SK-N-SH (cell line): Measurements from ENCODE around the gene STYXL2. TPM values are rescaled to one million over a fixed set of nuclear protein-coding genes. Genes with fewer than 3 reads are reported as not detected.

Source experiments
- CTCF ChIA-PET: fragments of 300-600, 350-600 bp; formaldehyde crosslinking; extraction: SDS; loops from one replicate; lab custom pipeline; 2021; lab: Yijun Ruan, JAX
- POLR2A ChIA-PET: fragments of 350-600 bp; sonication (Branson Sonifier 250); formaldehyde crosslinking; extraction: SDS; loops from one replicate; lab custom pipeline; 2020; ENCODE audit warnings: antibody characterized with exemption, inconsistent platforms; lab: Yijun Ruan, JAX
- DNase-seq: peaks from one replicate; pipeline ENCODE4 v3.0.0; 2012
- H2AFZ ChIP-seq: fragments of 200-600 bp; sonication (generic); 2 replicates; pipeline ENCODE4 v1.8.1; 2016; ENCODE audit warnings: antibody characterized with exemption, mild to moderate bottlenecking, low read depth
- H3F3A ChIP-seq: fragments of 200-600 bp; sonication (generic); replicated peaks from 2 replicates; pipeline ENCODE3; 2016; ENCODE audit warnings: antibody characterized with exemption, mild to moderate bottlenecking; ENCODE audit not compliant: insufficient read depth
- H3K27ac ChIP-seq, 2 experiments: fragments of 200-500 bp in 1 of 2; fragments of 200-600 bp in 1 of 2; sonication (Bioruptor generic) in 1 of 2; sonication (generic), shearing (Covaris generic) in 1 of 2; 2 replicates each; pipeline versions ENCODE4 v1.5.1 to v1.6.1; 2014 to 2016; ENCODE audit warnings: low read depth in 2 of 2, inconsistent platforms in 1 of 2, low read length in 1 of 2, mild to moderate bottlenecking in 1 of 2, mixed read lengths in 1 of 2
- H3K27me3 ChIP-seq: fragments of 200-600 bp; sonication (generic), shearing (Covaris generic); 2 replicates; pipeline ENCODE4 v1.6.1; 2016; ENCODE audit warnings: mixed run types; ENCODE audit not compliant: insufficient read depth
- H3K36me3 ChIP-seq, 2 experiments: fragments of 200-500 bp in 1 of 2; fragments of 200-600 bp in 1 of 2; sonication (Bioruptor generic) in 1 of 2; sonication (generic) in 1 of 2; replicated peaks in 1 of 2; 2 replicates each; pipeline versions ENCODE3 to v1.5.1; 2014 to 2016; ENCODE audit warnings: low read length in 1 of 2, mild to moderate bottlenecking in 1 of 2; ENCODE audit not compliant: insufficient read depth in 2 of 2, control insufficient read depth in 1 of 2
- H3K4me1 ChIP-seq, 2 experiments: fragments of 200-500 bp in 1 of 2; fragments of 200-600 bp in 1 of 2; sonication (Bioruptor generic) in 1 of 2; sonication (generic), shearing (Covaris generic) in 1 of 2; 2 replicates each; pipeline versions ENCODE4 v1.5.1 to v1.6.1; 2014 to 2016; ENCODE audit warnings: low read depth in 1 of 2, low read length in 1 of 2, mixed run types in 1 of 2; ENCODE audit not compliant: insufficient read depth in 2 of 2, control insufficient read depth in 1 of 2
- H3K4me2 ChIP-seq: fragments of 200-600 bp; sonication (generic), shearing (Covaris generic); 2 replicates; pipeline ENCODE4 v1.6.1; 2017; ENCODE audit warnings: mixed run types
- H3K4me3 ChIP-seq, 2 experiments: fragments of 200-500 bp in 1 of 2; fragments of 200-600 bp in 1 of 2; sonication (Bioruptor generic) in 1 of 2; sonication (generic), shearing (Covaris generic) in 1 of 2; 2 replicates each; pipeline versions ENCODE4 v1.5.1 to v1.8.1; 2014 to 2016; ENCODE audit warnings: low read depth in 2 of 2, inconsistent platforms in 1 of 2, low read length in 1 of 2, mild to moderate bottlenecking in 1 of 2, mixed read lengths in 1 of 2, moderate library complexity in 1 of 2
- H3K79me2 ChIP-seq: fragments of 200-600 bp; sonication (generic); 2 replicates; pipeline ENCODE4 v1.8.1; 2017; ENCODE audit warnings: mild to moderate bottlenecking; ENCODE audit not compliant: insufficient read depth
- H3K9ac ChIP-seq: fragments of 200-600 bp; sonication (generic); 2 replicates; pipeline ENCODE4 v1.6.1; 2017; ENCODE audit warnings: mixed run types
- H3K9me2 ChIP-seq: fragments of 200-600 bp; sonication (generic); 2 replicates; pipeline ENCODE4 v1.6.1; 2017; ENCODE audit warnings: mixed run types
- H3K9me3 ChIP-seq: fragments of 200-600 bp; sonication (generic); 2 replicates; pipeline ENCODE4 v1.6.1; 2017; ENCODE audit warnings: mixed run types, mild to moderate bottlenecking, moderate library complexity
- H4K20me1 ChIP-seq: fragments of 200-600 bp; sonication (generic); 2 replicates; pipeline ENCODE4 v1.6.1; 2017; ENCODE audit warnings: mild to moderate bottlenecking, mixed run types; ENCODE audit not compliant: insufficient read depth
- CTCF ChIP-seq: fragments of 200-600 bp; sonication (generic); IDR thresholded peaks from 2 replicates; pipeline ENCODE4 v1.6.1; 2017; ENCODE audit warnings: antibody characterized with exemption, mild to moderate bottlenecking, moderate library complexity
- ELF1 ChIP-seq: IDR thresholded peaks from 2 replicates; pipeline ENCODE4 v1.4.0; 2012
- EP300 ChIP-seq, 2 experiments: IDR thresholded peaks; 2 replicates each; pipeline versions ENCODE4 v1.4.0 to v1.6.1; 2012; ENCODE audit warnings: borderline replicate concordance in 1 of 2, low read depth in 1 of 2, low read length in 1 of 2
- EZH2phosphoT487 ChIP-seq: fragments of 200-600 bp; sonication (generic); IDR thresholded peaks from 2 replicates; pipeline ENCODE4 v1.6.1; 2017; ENCODE audit warnings: low read depth, mixed run types, mild to moderate bottlenecking, antibody characterized with exemption, moderate library complexity, borderline replicate concordance
- FOSL2 ChIP-seq: IDR thresholded peaks from 2 replicates; pipeline ENCODE4 v1.4.0; 2012; ENCODE audit warnings: low read depth, mild to moderate bottlenecking, moderate library complexity, borderline replicate concordance
- FOXJ3 ChIP-seq: sonication (generic); formaldehyde crosslinking; IDR thresholded peaks from 2 replicates; pipeline ENCODE4 v1.5.1; 2020; ENCODE audit warnings: mild to moderate bottlenecking, missing genetic modification reagents
- JUND ChIP-seq: IDR thresholded peaks from 2 replicates; pipeline ENCODE4 v1.4.0; 2012
- MEF2A ChIP-seq: IDR thresholded peaks from 2 replicates; pipeline ENCODE4 v1.4.0; 2012; ENCODE audit warnings: low read depth, borderline replicate concordance
- NFIC ChIP-seq: IDR thresholded peaks from 2 replicates; pipeline ENCODE4 v1.4.0; 2012; ENCODE audit warnings: borderline replicate concordance
- PBX3 ChIP-seq: IDR thresholded peaks from 2 replicates; pipeline ENCODE4; 2012
- POLR2AphosphoS5 ChIP-seq: IDR thresholded peaks from 2 replicates; pipeline ENCODE4 v1.6.1; 2012; ENCODE audit warnings: low read depth, low read length
- RAD21 ChIP-seq: IDR thresholded peaks from 2 replicates; pipeline ENCODE4 v1.6.1; 2012; ENCODE audit warnings: mild to moderate bottlenecking, low read length
- RCOR1 ChIP-seq: fragments of 150-350 bp; IDR thresholded peaks from 2 replicates; pipeline ENCODE4 v1.6.1; 2017; ENCODE audit warnings: antibody characterized with exemption, low read length
- RFX5 ChIP-seq: IDR thresholded peaks from 2 replicates; pipeline ENCODE4 v1.6.1; 2012; ENCODE audit warnings: mild to moderate bottlenecking, improper control_type of control experiment, low read length
- RXRA ChIP-seq: IDR thresholded peaks from 2 replicates; pipeline ENCODE4 v1.4.0; 2012; ENCODE audit warnings: low read depth, mild to moderate bottlenecking, borderline replicate concordance
- SIN3A ChIP-seq: IDR thresholded peaks from 2 replicates; pipeline ENCODE4 v1.6.1; 2012; ENCODE audit warnings: low read depth, mild to moderate bottlenecking, low read length, moderate library complexity, borderline replicate concordance
- SMC3 ChIP-seq: IDR thresholded peaks from 2 replicates; pipeline ENCODE4 v1.6.1; 2012; ENCODE audit warnings: low read depth, low read length, improper control_type of control experiment
- TAF1 ChIP-seq: IDR thresholded peaks from 2 replicates; pipeline ENCODE4 v1.6.1; 2012; ENCODE audit warnings: low read depth, mild to moderate bottlenecking, low read length, moderate library complexity, borderline replicate concordance
- TCF12 ChIP-seq: IDR thresholded peaks from 2 replicates; pipeline ENCODE4 v1.4.0; 2012
- TEAD4 ChIP-seq: IDR thresholded peaks from 2 replicates; pipeline ENCODE4 v1.4.0; 2012; ENCODE audit warnings: mild to moderate bottlenecking, borderline replicate concordance; ENCODE audit not compliant: insufficient read depth
- USF1 ChIP-seq: IDR thresholded peaks from 2 replicates; pipeline ENCODE4 v1.4.0; 2012; ENCODE audit warnings: low read depth, borderline replicate concordance
- USF2 ChIP-seq: fragments of 150-350 bp; IDR thresholded peaks from 2 replicates; pipeline ENCODE4 v1.6.1; 2017; ENCODE audit warnings: antibody characterized with exemption, low read length, low read depth, borderline replicate concordance
- YY1 ChIP-seq: IDR thresholded peaks from 2 replicates; pipeline ENCODE4 v1.4.0; 2012; ENCODE audit warnings: low read depth, mild to moderate bottlenecking
- WGBS: methylation state at CpG from one replicate; pipeline ENCODE4 v1.1.6; 2017; ENCODE audit warnings: low lambda C conversion rate; 5-methylcytosine and 5-hydroxymethylcytosine counted together
- polyA plus RNA-seq, 3 experiments: library from polyadenylated mRNA; depleted of rRNA; stranded (reverse); fragments of >200 nt; gene quantifications; 2 replicates each; pipeline ENCODE4 v1.2.3, GENCODE V29; 2012

The STYXL2 gene
- polyA plus RNA-seq, 1 of the 3 experiments (the other 2 are of a cell fraction) = not detected

- no peaks in the 10 kb centered on the region for H3K79me2 ChIP-seq
- no peak overlapping the region for H3K27ac ChIP-seq
- H3K4me3 ChIP-seq = no peak overlapping the region
- no peaks in the 10 kb centered on the region for H3K9me3 ChIP-seq
- no peak for TF ChIP-seq POLR2AphosphoS5
- TF ChIP-seq FOSL2 = no peak
- TF ChIP-seq ELF1 = no peak
- TF ChIP-seq RAD21 = no peak
- no peak for TF ChIP-seq NFIC
- TF ChIP-seq RXRA = no peak
- TF ChIP-seq TAF1 = no peak
- TF ChIP-seq JUND = no peak
- TF ChIP-seq RFX5 = no peak
- TF ChIP-seq TEAD4 = no peak
- TF ChIP-seq USF2 = no peak
- no peak overlapping the region for H3K9ac ChIP-seq
- no peaks in the 10 kb centered on the region for H3F3A ChIP-seq
- 0 out of 2 replicates have a peak, but pooled peaks cover under 1% of the 10 kb centered on the region for H3K27me3 ChIP-seq
- H3K4me2 ChIP-seq = no peak overlapping the region
- no peaks in the 10 kb centered on the region for H3K4me1 ChIP-seq
- POLR2A ChIA-PET = no interaction called here
- no peaks in the 10 kb centered on the region for H3K36me3 ChIP-seq
- H3K9me2 ChIP-seq = no peaks in the 10 kb centered on the region
- no peak for DNase-seq
- no peaks in the 10 kb centered on the region for H4K20me1 ChIP-seq
- CTCF ChIA-PET = no interaction called here
- no peak overlapping the region for H2AFZ ChIP-seq
These were observed 20.9 kb downstream of the STYXL2 start for GRCh38 chr1:167114725-167115124.

- Histone ChIP-seq H3K27me3 (0 out of 2 replicates have a peak, but pooled peaks cover 5% of the 10 kb centered on the region), H3K27ac (no peak overlapping the region), H3F3A (no peaks in the 10 kb centered on the region), H3K9me3 (no peaks in the 10 kb centered on the region), H3K79me2 (no peaks in the 10 kb centered on the region), H2AFZ (no peak overlapping the region), H3K4me1 (no peaks in the 10 kb centered on the region), H3K4me2 (no peak overlapping the region), H4K20me1 (no peaks in the 10 kb centered on the region), H3K9ac (no peak overlapping the region), H3K36me3 (no peaks in the 10 kb centered on the region), H3K4me3 (no peak overlapping the region), H3K9me2 (no peaks in the 10 kb centered on the region)
- CTCF ChIA-PET = interaction anchor here (1.5 kb wide), 1 partner anchor 14 kb away, joined by 3 read pairs; no protein-coding TSS in a partner anchor
- WGBS = 26% methylated on average over 5 of the region's 5 CpGs
- POLR2A ChIA-PET = no interaction called here
- DNase-seq = no peak
- TF ChIP-seq FOXJ3 (CRISPR knock-in tag) = no peak
- no peak for TF ChIP-seq SIN3A
- no peak for TF ChIP-seq PBX3
- no peak for TF ChIP-seq TCF12
- no peak for TF ChIP-seq RXRA
- no peak for TF ChIP-seq RFX5
- TF ChIP-seq USF2 = no peak
- TF ChIP-seq CTCF = no peak
- no peak for TF ChIP-seq SMC3
- TF ChIP-seq YY1 = no peak
- TF ChIP-seq ELF1 = no peak
- no peak for TF ChIP-seq EP300 (IDR thresholded peaks at IDR 0.05; ENCODE audit: borderline replicate concordance in 1 of 2, low read depth in 1 of 2, low read length in 1 of 2)
- TF ChIP-seq RCOR1 = no peak
- TF ChIP-seq USF1 = no peak
- TF ChIP-seq EZH2phosphoT487 = no peak
- no peak for TF ChIP-seq FOSL2
- no peak for TF ChIP-seq MEF2A
These were observed 21.8 kb downstream of the STYXL2 start for GRCh38 chr1:167115655-167116054.
